Eye (tissue), 1 donor: ENCODE measurements around the gene PHIP.
"Not testable (repeated sequence)": the region's sequence is repeated elsewhere in the genome, so short reads cannot be mapped to it uniquely, and the experiment has no call there.

ENCODE experiments used
- DNase-seq: peaks from one replicate; pipeline ENCODE4 v3.0.0-alpha.2; 2015

PHIP gene

GRCh38 chr6:78911218-78911940, 166.7 kb downstream of the PHIP start:
- DNase-seq, result peak; percentile 15

- DNase-seq, result peak; percentile 55
These were observed 167.4 kb downstream of the PHIP start for GRCh38 chr6:78910591-78911171.

- DNase-seq, result peak; percentile 14
These were observed 168.0 kb downstream of the PHIP start for GRCh38 chr6:78910010-78910409.

- peak; percentile 31 for DNase-seq
These were observed 168.7 kb downstream of the PHIP start for GRCh38 chr6:78909391-78909790.

- DNase-seq, result no peak
These were observed 169.4 kb downstream of the PHIP start for GRCh38 chr6:78908621-78909020.

GRCh38 chr6:78896227-78896626, 181.8 kb downstream of the PHIP start:
- no peak for DNase-seq

GRCh38 chr6:78889901-78890300, 188.2 kb downstream of the PHIP start:
- not testable (repeated sequence) for DNase-seq
